Activated T-cell treated with anti-CD3 and anti-CD28 coated beads, Interleukin-2, amount 50 U/mL, for 4 hours (primary cell): ENCODE data around the gene HLA-F. TPM values are rescaled to one million over a fixed set of nuclear protein-coding genes. Genes with fewer than 3 reads are reported as not detected.

Source experiments
- ATAC-seq, 2 donors: fragments of 200-7000 bp; cut with Tn5 transposase; one replicate each; pipeline ENCODE4 v1.10.0; 2021
- DNase-seq: peaks from one replicate; pipeline ENCODE4 v3.0.0-alpha.2; 2020
- H3K27me3 Mint-ChIP-seq: one replicate; pipeline ENCODE4 v1.8.0; 2021; ENCODE audit warnings: low read depth, mixed read lengths
- H3K36me3 Mint-ChIP-seq: one replicate; pipeline ENCODE4 v1.8.0; 2022; ENCODE audit warnings: mixed read lengths; ENCODE audit not compliant: insufficient read depth
- H3K4me1 Mint-ChIP-seq: one replicate; pipeline ENCODE4 v1.8.0; 2021; ENCODE audit warnings: low read depth, mixed read lengths
- H3K4me3 Mint-ChIP-seq: one replicate; pipeline ENCODE4 v1.8.0; 2021; ENCODE audit warnings: mild to moderate bottlenecking, moderate library complexity, mixed read lengths
- H3K9me3 Mint-ChIP-seq: one replicate; pipeline ENCODE4 v1.8.0; 2021; ENCODE audit warnings: mixed read lengths
- total RNA-seq, 3 donors: library from RNA; stranded (reverse); gene quantifications; one replicate each; pipeline ENCODE4 v1.2.1, GENCODE V29; 2021

The HLA-F gene
- total RNA-seq, 3 donors from 2014 or later, result 185 to 341 (median 228) TPM

GRCh38 chr6:29755295-29755871, 32.1 kb downstream of the HLA-F start:
- no peak for ATAC-seq
- Mint-ChIP-seq H3K9me3 (no peaks in the 10 kb centered on the region), H3K4me1 (peaks cover 25% of the 10 kb centered on the region), H3K36me3 (peaks cover 10% of the 10 kb centered on the region), H3K4me3 (no peak overlapping the region), H3K27me3 (no peaks in the 10 kb centered on the region)
- no peak for DNase-seq

- Mint-ChIP-seq H3K4me3 (no peak overlapping the region), H3K36me3 (peaks cover 10% of the 10 kb centered on the region), H3K27me3 (no peaks in the 10 kb centered on the region), H3K4me1 (peaks cover 17% of the 10 kb centered on the region), H3K9me3 (no peaks in the 10 kb centered on the region)
- DNase-seq (no peak), ATAC-seq (no peak)
These were observed 34.0 kb downstream of the HLA-F start for GRCh38 chr6:29757282-29757681.

GRCh38 chr6:29757701-29758293, 34.6 kb downstream of the HLA-F start:
- H3K4me3 Mint-ChIP-seq, result no peak overlapping the region
- peaks cover 10% of the 10 kb centered on the region for H3K36me3 Mint-ChIP-seq
- H3K4me1 Mint-ChIP-seq, result peaks cover 15% of the 10 kb centered on the region

GRCh38 chr6:29758761-29759160, 35.5 kb downstream of the HLA-F start:
- ATAC-seq (no peak), DNase-seq (no peak)
- Mint-ChIP-seq H3K9me3 (no peaks in the 10 kb centered on the region), H3K4me3 (no peak overlapping the region), H3K27me3 (no peaks in the 10 kb centered on the region), H3K4me1 (peaks cover 11% of the 10 kb centered on the region), H3K36me3 (peaks cover 10% of the 10 kb centered on the region)

More at GRCh38 chr6:29757701-29758293, 34.6 kb downstream of the HLA-F start:
- ATAC-seq (no peak), DNase-seq (no peak)
- no peaks in the 10 kb centered on the region for H3K27me3 Mint-ChIP-seq
- H3K9me3 Mint-ChIP-seq, result no peaks in the 10 kb centered on the region

GRCh38 chr6:29759457-29759856, 36.2 kb downstream of the HLA-F start:
- Mint-ChIP-seq H3K27me3 (no peaks in the 10 kb centered on the region), H3K9me3 (no peaks in the 10 kb centered on the region), H3K4me3 (no peak overlapping the region), H3K36me3 (peaks cover 10% of the 10 kb centered on the region), H3K4me1 (peaks cover 13% of the 10 kb centered on the region)
- DNase-seq, result no peak
- no peak for ATAC-seq

GRCh38 chr6:29760328-29760727, 37.1 kb downstream of the HLA-F start:
- DNase-seq (no peak), ATAC-seq (no peak)
- Mint-ChIP-seq H3K9me3 (no peaks in the 10 kb centered on the region), H3K4me3 (no peak overlapping the region), H3K27me3 (no peaks in the 10 kb centered on the region), H3K4me1 (peaks cover 13% of the 10 kb centered on the region), H3K36me3 (peaks cover 8% of the 10 kb centered on the region)

GRCh38 chr6:29762051-29762450, 38.8 kb downstream of the HLA-F start:
- Mint-ChIP-seq H3K27me3 (no peaks in the 10 kb centered on the region), H3K36me3 (peaks cover 5% of the 10 kb centered on the region), H3K4me1 (peaks cover 13% of the 10 kb centered on the region)

GRCh38 chr6:29762781-29763214, 39.6 kb downstream of the HLA-F start:
- Mint-ChIP-seq H3K9me3 (no peaks in the 10 kb centered on the region), H3K36me3 (no peaks in the 10 kb centered on the region), H3K4me1 (peaks cover 10% of the 10 kb centered on the region), H3K4me3 (no peak overlapping the region), H3K27me3 (peaks cover 2% of the 10 kb centered on the region)
- DNase-seq, result no peak
- ATAC-seq, result no peak

More at GRCh38 chr6:29762051-29762450, 38.8 kb downstream of the HLA-F start:
- Mint-ChIP-seq H3K4me3 (no peak overlapping the region), H3K9me3 (no peaks in the 10 kb centered on the region)
- DNase-seq (no peak), ATAC-seq (no peak)

GRCh38 chr6:29763491-29764289, 40.5 kb downstream of the HLA-F start:
- Mint-ChIP-seq H3K4me1 (peaks cover 10% of the 10 kb centered on the region), H3K4me3 (no peak overlapping the region), H3K27me3 (peaks cover 2% of the 10 kb centered on the region), H3K9me3 (no peaks in the 10 kb centered on the region), H3K36me3 (no peaks in the 10 kb centered on the region)
- DNase-seq, result no peak
- ATAC-seq, result peak; percentile 87 to 94

GRCh38 chr6:29764422-29765196, 41.4 kb downstream of the HLA-F start:
- Mint-ChIP-seq H3K9me3 (no peaks in the 10 kb centered on the region), H3K4me1 (peaks cover 6% of the 10 kb centered on the region), H3K4me3 (no peak overlapping the region), H3K27me3 (peaks cover 2% of the 10 kb centered on the region), H3K36me3 (no peaks in the 10 kb centered on the region)
- DNase-seq, result no peak
- ATAC-seq, result no peak

GRCh38 chr6:29769336-29769735, 46.1 kb downstream of the HLA-F start:
- H3K4me3 Mint-ChIP-seq, result no peak overlapping the region
- peaks cover 14% of the 10 kb centered on the region for H3K27me3 Mint-ChIP-seq
- H3K9me3 Mint-ChIP-seq, result no peaks in the 10 kb centered on the region
- no peak for ATAC-seq
- no peaks in the 10 kb centered on the region for H3K4me1 Mint-ChIP-seq
- no peak for DNase-seq
- H3K36me3 Mint-ChIP-seq, result no peaks in the 10 kb centered on the region

GRCh38 chr6:29770306-29770705, 47.1 kb downstream of the HLA-F start:
- no peaks in the 10 kb centered on the region for H3K9me3 Mint-ChIP-seq
- no peak overlapping the region for H3K4me3 Mint-ChIP-seq
- H3K36me3 Mint-ChIP-seq, result no peaks in the 10 kb centered on the region
- ATAC-seq (no peak), DNase-seq (no peak)
- H3K4me1 Mint-ChIP-seq, result no peaks in the 10 kb centered on the region
- H3K27me3 Mint-ChIP-seq, result peaks cover 17% of the 10 kb centered on the region

- DNase-seq, result no peak
- H3K36me3 Mint-ChIP-seq, result peaks cover 1% of the 10 kb centered on the region
- no peaks in the 10 kb centered on the region for H3K4me1 Mint-ChIP-seq
- H3K9me3 Mint-ChIP-seq, result no peaks in the 10 kb centered on the region
- peaks cover 42% of the 10 kb centered on the region for H3K27me3 Mint-ChIP-seq
- ATAC-seq, result no peak
- no peak overlapping the region for H3K4me3 Mint-ChIP-seq
These were observed 53.5 kb downstream of the HLA-F start for GRCh38 chr6:29776684-29777083.
